UCSD-AML1 (cell line): Measurements from ENCODE around the gene MYO19.
"Not testable (repeated sequence)": the region's sequence is repeated elsewhere in the genome, so short reads cannot be mapped to it uniquely, and the experiment has no call there.

Source experiments
- DNase-seq: peaks from one replicate; lab custom pipeline; 2025; ENCODE audit not compliant: unreplicated experiment; lab: John Stamatoyannopoulos, UW

Gene MYO19

DNA sequence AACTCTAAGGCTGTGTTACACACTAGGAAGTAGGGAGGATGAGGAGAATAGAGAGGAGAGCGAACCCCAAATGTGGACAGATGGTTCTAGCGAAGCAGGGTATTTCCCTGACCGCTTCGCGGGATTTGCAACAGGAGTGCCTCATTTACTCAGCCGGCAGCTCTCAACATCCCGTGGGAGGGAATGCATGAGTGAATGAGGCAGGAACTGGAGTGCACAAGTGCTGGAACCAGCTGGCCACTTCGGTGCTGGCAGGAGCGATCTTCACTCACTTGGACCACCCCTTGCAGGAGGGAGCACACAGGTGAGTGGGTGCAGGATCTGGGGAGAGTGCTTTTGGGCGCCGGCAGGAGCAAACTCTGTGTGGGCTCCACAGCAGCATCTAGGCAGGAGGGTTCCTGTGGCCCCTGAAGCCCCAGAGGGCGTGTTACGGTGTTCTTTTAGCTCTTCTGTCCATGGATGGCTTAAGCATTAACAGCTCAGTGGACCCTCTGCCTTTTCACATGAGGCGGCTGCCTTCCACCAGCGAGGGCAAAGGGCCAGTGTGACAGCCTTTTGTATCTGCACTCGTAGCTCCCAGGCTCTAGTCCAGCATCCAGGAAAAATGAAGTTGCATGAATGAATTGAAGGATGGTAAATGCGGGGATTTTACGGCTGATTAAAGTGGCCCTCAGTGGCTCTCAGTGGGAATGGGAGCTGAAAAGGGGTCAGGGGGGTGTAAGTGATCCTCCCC is 65.6 kb downstream of the MYO19 start:
- DNase-seq = no peak

- DNase-seq = no peak
Observed at GRCh38 chr17:36464765-36465088, 69.9 kb downstream of the MYO19 start.

GRCh38 chr17:36463916-36464764 is 70.5 kb downstream of the MYO19 start:
- DNase-seq = peak; percentile 79

GRCh38 chr17:36461330-36462110 is 73.1 kb downstream of the MYO19 start:
- DNase-seq = no peak

GRCh38 chr17:36460265-36460937 is 74.3 kb downstream of the MYO19 start:
- no peak for DNase-seq

DNA sequence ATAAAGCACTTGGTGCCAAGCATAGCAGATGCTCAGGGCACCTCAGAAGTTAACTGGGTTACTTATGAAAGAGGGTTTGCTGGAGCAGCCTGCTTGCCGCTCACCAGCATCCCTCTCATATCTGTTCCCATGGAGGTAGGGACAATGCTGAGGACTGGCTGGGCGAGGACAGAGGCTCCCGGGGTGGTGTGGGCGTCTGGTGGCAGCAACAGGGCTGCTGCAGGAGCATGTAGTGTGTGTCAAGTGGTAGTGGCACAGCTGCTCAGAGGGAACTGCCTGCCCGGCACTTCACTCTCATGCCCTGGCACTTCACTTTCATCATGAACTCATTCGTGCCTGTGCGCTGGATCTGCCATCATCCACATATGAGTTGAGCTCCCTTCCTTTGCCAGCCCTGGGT is 75.1 kb downstream of the MYO19 start:
- DNase-seq = no peak

DNA sequence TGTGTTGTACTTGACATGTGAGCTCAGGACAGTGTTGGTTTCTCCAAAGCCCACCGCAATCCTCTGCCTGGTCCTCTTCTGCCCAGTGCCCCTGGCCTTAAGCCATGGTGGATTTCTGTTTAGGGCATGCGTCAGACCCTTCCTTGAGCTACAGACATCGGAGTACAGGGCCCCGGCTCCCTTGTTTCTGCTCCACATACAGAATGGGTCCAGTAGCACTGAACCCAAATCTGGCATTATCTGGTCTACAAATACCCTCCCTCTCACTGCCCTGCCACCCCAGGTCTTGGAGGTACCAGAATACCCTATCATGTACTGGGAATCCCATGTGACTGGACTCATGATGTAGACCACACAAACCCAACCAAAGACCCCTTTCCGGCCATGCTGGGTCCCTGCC is 75.6 kb downstream of the MYO19 start:
- DNase-seq = no peak

- DNase-seq = not testable (repeated sequence)
Observed at GRCh38 chr17:36457701-36458100, 77.0 kb downstream of the MYO19 start.

DNA sequence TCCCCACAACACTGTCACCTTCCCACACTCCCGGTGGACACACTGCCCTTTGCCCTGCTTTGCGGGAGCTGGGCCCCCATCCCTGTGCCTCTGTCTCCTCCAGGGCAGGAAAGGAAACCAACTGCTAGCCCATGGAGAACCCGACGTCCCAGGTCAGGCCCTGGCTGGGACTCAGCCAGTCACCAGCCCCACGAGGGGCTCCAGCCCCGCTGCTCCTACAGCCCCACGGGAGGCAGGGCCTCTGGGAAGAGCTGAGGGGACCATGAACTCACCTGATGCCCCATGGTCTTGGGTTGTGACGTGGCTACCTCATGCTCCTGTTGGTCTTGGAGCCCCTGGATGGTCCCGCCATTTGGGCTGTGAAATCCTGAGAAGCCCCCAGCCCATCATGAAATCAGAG is 81.8 kb downstream of the MYO19 start:
- not testable (repeated sequence) for DNase-seq

GRCh38 chr17:36449997-36450396 is 84.7 kb downstream of the MYO19 start:
- DNase-seq = not testable (repeated sequence)
